Activated CD4-positive, alpha-beta T cell treated with anti-CD3 and anti-CD28 coated beads for 36 hours (primary cell): ENCODE measurements around the gene DHRS4. TPM values are rescaled to one million over a fixed set of nuclear protein-coding genes. Genes with fewer than 3 reads are reported as not detected.
"Not testable (repeated sequence)": the region's sequence is repeated elsewhere in the genome, so short reads cannot be mapped to it uniquely, and the experiment has no call there.

Experiments
- ATAC-seq: fragments of 200-7000 bp; cut with Tn5 transposase; one replicate; pipeline ENCODE4 v1.10.0; 2021; ENCODE audit warnings: mild to moderate bottlenecking, moderate library complexity
- CTCF ChIA-PET: fragments of 350-600 bp; sonication (Branson Sonifier 250); formaldehyde crosslinking; loops from one replicate; lab custom pipeline; 2021; ENCODE audit warnings: antibody characterized with exemption; lab: Charles Lee
- POLR2A ChIA-PET: fragments of 350-600 bp; sonication (Branson Sonifier 250); formaldehyde crosslinking; loops from one replicate; lab custom pipeline; 2021; ENCODE audit warnings: antibody characterized with exemption, inconsistent platforms; lab: Charles Lee
- DNase-seq: peaks from one replicate; pipeline ENCODE4 v3.0.0-alpha.2; 2020
- H3K27ac Mint-ChIP-seq: one replicate; pipeline ENCODE4 v1.8.0; 2021; ENCODE audit warnings: mixed read lengths
- H3K27me3 Mint-ChIP-seq: one replicate; pipeline ENCODE4 v1.8.0; 2021; ENCODE audit warnings: mixed read lengths
- H3K36me3 Mint-ChIP-seq: one replicate; pipeline ENCODE4 v1.8.0; 2021; ENCODE audit warnings: low read depth, mixed read lengths
- H3K4me1 Mint-ChIP-seq: one replicate; pipeline ENCODE4 v1.8.0; 2021; ENCODE audit warnings: mixed read lengths
- H3K4me3 Mint-ChIP-seq: one replicate; pipeline ENCODE4 v1.8.0; 2021; ENCODE audit warnings: mild to moderate bottlenecking, moderate library complexity, mixed read lengths
- H3K9me3 Mint-ChIP-seq: one replicate; pipeline ENCODE4 v1.8.0; 2021; ENCODE audit warnings: low read depth, mixed read lengths
- intact Hi-C, 2 experiments: fragments of 100-400 bp; cut with DNase I in 1 of 2; cut with micrococcal nuclease in 1 of 2; formaldehyde crosslinking; loops; one replicate each; pipeline versions ENCODE4 v1.14.2 to v1.15.1; 2022 to 2024; cut with DNase I, micrococcal nuclease
- total RNA-seq, 2 experiments: library from RNA; stranded (reverse); gene quantifications; one replicate each; pipeline ENCODE4 v1.2.3, GENCODE V29; 2021

The DHRS4 gene
- total RNA-seq, 2 experiments from 2014 or later, result 32.2 to 36.2 TPM

DNA sequence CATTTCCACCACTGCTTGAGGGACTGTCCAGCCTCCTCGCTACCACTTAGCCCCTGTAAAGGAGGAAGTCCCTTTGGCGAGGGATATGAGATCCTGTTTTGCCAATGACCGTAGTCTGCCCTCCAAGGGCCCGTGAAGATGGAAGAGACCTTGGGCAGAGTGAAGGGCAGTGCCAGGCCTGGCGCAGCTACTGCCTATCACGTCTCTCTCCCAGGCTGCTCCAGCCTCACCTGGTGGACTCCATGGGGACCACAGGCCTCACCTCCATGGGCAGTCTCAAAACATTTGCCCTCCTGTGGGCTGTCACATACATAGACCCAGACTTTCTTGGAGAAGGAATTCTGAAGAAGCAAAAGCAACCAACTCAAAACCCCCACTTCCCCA is 34.6 kb downstream of the DHRS4 start:
- intact Hi-C loops, result loop anchor here (1.0 to 5.0 kb wide), 5 partner anchors 48 to 107 kb away; partner anchors contain the start of genes PCK2 (in 2 of the 2) and CARMIL3 (in 1 of the 2)
- ChIA-PET POLR2A (interaction anchor here (1.5 kb wide), 1 partner anchor 107 kb away, joined by 3 read pairs; no protein-coding TSS in a partner anchor), CTCF (interaction anchor here (0.6 to 1.4 kb wide), 4 partner anchors 20 to 173 kb away, joined by 4 to 5 read pairs (median 4); partner anchors contain the start of gene IRF9)
- Mint-ChIP-seq H3K27ac (peak overlapping the region; percentile 80), H3K4me1 (peaks cover 18% of the 10 kb centered on the region), H3K36me3 (peaks cover 14% of the 10 kb centered on the region), H3K4me3 (peak overlapping the region; percentile 89)
- not testable (repeated sequence) for H3K9me3 Mint-ChIP-seq, H3K27me3 Mint-ChIP-seq, DNase-seq
- peak; percentile 18 for ATAC-seq

DNA sequence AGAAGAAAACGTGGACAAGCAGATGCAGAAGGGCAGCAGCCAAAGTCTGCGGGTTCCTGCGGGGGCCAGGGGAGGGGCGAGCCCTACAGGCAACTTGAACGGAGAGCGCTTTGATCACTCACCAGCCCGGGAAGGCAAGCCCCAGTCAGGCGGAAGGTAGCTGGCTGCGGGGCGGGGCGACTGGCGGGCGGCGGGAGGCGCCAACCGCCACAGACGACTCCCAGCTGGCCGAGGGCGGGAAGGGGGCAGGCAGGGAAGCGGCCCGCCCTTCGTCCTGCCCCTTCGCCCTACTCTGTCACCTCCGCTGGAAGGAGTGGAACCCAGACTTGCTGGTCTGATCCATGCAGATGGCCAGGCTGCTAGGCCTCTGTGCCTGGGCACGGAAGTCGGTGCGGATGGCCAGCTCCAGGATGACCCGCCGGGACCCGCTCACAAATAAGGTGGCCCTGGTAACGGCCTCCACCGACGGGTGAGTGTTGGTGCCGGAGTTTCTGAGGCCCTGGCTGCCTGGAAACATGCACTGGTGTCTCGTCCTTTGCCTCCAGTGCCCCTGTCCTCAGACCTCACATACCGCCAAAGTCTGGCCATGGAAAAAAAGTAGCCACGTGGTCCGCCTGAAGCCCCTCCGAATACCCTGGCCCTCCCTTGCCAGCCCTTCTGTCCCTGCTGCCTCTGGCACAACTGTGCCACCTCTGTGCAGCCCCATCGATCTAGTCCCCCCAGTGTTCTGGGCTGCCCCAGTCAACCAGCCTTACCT is 35.2 kb downstream of the DHRS4 start, which contains the start of gene DHRS4L2:
Gene DHRS4L2 (plus strand): TSS at position 323 of the 757 bp plus-strand sequence. CDS start 19 bp downstream, at position 342.
- intact Hi-C loops, result loop anchor here (1.0 to 5.0 kb wide), 5 partner anchors 48 to 106 kb away; partner anchors contain the start of genes PCK2 (in 2 of the 2) and CARMIL3 (in 1 of the 2)
- H3K9me3 Mint-ChIP-seq, H3K27me3 Mint-ChIP-seq: not testable (repeated sequence)
- Mint-ChIP-seq H3K36me3 (peaks cover 13% of the 10 kb centered on the region), H3K4me3 (peak within 1 kb of the TSS; percentile 89), H3K4me1 (peaks cover 18% of the 10 kb centered on the region), H3K27ac (peak within 1 kb of the TSS; percentile 85)
- ChIA-PET POLR2A (interaction anchor here (1.5 kb wide), 1 partner anchor 106 kb away, joined by 3 read pairs; no protein-coding TSS in a partner anchor), CTCF (interaction anchor here (0.6 to 1.4 kb wide), 5 partner anchors 19 to 172 kb away, joined by 4 to 5 read pairs (median 5); partner anchors contain the start of genes DCAF11, IRF9 and NRL)
- peak; percentile 93 for ATAC-seq
- peak; percentile 92 for DNase-seq

DNA sequence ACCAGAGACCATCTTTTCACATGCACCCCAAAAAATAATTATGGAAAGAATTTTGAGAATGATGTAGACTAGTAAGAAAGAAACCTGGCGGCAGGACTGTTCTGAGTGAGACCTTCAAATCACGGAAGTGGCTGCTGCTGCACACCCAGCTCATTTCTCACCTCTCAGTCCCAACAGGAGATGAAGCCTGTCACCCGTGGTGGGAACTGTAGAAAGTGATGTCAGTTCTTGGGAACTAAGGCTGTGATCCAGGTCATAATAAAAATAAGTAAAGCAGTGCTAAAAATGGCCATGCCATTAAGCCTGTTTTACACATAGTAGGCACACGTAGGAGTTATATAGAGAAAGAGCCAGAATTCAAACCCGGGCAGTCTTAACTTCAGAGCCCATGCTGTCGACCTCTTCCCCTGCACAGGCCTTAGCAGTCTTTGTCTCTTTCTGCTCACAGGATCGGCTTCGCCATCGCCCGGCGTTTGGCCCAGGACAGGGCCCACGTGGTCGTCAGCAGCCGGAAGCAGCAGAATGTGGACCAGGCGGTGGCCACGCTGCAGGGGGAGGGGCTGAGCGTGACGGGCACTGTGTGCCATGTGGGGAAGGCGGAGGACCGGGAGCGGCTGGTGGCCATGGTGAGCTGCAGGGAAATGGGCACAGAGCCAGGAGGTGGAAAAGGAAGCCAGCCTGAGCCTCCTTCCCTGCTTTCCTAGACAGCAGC is 36.3 kb downstream of the DHRS4 start:
- Mint-ChIP-seq H3K27ac (peak overlapping the region; percentile 85), H3K4me1 (peaks cover 18% of the 10 kb centered on the region), H3K4me3 (peak overlapping the region; percentile 89), H3K36me3 (peaks cover 13% of the 10 kb centered on the region)
- ChIA-PET POLR2A (interaction anchor here (1.5 kb wide), 1 partner anchor 105 kb away, joined by 3 read pairs; no protein-coding TSS in a partner anchor), CTCF (interaction anchor here (1.2 to 1.4 kb wide), 2 partner anchors 46 to 124 kb away, joined by 4 to 5 read pairs; partner anchors contain the start of genes DCAF11 and NRL)
- not testable (repeated sequence) for H3K27me3 Mint-ChIP-seq, H3K9me3 Mint-ChIP-seq
- peak; percentile 55 for ATAC-seq
- DNase-seq, result peak; percentile 60
- intact Hi-C loops, result loop anchor here (2.0 to 5.0 kb wide), 4 partner anchors 47 to 105 kb away; partner anchors contain the start of genes PCK2 (in 2 of the 2) and CARMIL3 (in 1 of the 2)

DNA sequence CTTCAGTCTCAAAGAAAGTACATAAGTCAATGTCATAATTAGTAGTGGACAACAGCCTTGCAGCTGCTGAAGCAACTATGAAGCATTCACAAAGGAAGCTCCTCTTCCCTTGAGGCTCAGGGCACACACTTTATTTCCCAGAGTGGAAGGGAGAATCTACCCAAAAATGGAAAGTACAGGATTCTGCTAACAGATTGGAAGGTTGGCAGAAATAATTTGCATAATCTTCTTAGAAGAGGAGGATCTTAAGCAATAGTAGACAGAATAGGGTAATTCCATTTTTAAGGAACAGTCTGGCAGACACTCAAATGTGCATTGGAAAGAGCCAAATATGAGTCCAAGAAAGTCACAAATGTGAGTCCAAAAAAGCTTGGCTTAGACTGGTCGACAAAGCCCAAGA is 37.4 kb downstream of the DHRS4 start:
- H3K9me3 Mint-ChIP-seq, H3K27ac Mint-ChIP-seq, H3K4me3 Mint-ChIP-seq, H3K27me3 Mint-ChIP-seq, DNase-seq, ATAC-seq, intact Hi-C loops, POLR2A ChIA-PET: not testable (repeated sequence)
- Mint-ChIP-seq H3K4me1 (peaks cover 18% of the 10 kb centered on the region), H3K36me3 (peaks cover 13% of the 10 kb centered on the region)
- CTCF ChIA-PET, result interaction anchor here (1.2 kb wide), 1 partner anchor 90 kb away, joined by 3 read pairs; no protein-coding TSS in a partner anchor

DNA sequence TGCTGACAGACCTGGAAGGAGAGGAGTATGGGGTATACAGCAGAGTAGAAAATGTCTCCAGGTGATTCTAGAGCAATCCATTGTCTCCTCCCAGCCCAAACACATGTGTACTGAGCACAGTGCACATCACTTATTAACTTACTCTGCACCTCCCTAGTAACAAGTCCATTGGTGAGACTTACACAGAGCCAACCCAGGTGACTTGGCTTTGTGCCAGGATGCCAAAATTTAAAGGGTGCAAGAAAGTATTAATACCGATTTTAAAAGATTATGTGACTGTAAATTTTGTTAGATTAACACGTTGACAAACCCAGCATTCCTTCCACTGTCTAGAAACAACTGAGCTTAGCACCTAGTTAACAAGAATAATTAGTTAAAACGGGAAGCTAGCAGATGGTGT is 39.5 kb downstream of the DHRS4 start:
- H3K4me3 Mint-ChIP-seq, H3K27me3 Mint-ChIP-seq, intact Hi-C loops, H3K27ac Mint-ChIP-seq, H3K9me3 Mint-ChIP-seq, CTCF ChIA-PET, POLR2A ChIA-PET, ATAC-seq, DNase-seq: not testable (repeated sequence)
- H3K4me1 Mint-ChIP-seq, result peaks cover 12% of the 10 kb centered on the region
- peaks cover 13% of the 10 kb centered on the region for H3K36me3 Mint-ChIP-seq

DNA sequence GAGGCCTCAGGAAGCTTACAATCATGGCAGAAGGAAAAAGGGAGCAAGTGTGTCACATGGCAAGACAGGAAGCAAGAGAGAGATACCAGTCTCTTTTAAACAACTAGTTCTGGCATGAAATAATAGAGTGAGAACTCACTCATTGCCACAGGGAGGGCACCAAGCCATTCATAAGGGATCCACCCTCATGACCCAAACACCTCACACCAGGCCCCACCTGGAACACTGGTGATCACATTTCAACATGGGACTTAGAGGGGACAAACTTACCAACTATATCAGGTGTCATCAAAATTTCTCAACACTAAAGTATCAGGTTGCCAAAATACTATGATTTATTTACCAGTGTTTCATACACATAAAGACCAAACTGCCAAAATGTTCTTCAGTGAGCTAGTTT is 42.4 kb downstream of the DHRS4 start:
- H3K36me3 Mint-ChIP-seq, POLR2A ChIA-PET, H3K4me3 Mint-ChIP-seq, intact Hi-C loops, H3K27ac Mint-ChIP-seq, DNase-seq, ATAC-seq, H3K9me3 Mint-ChIP-seq, H3K27me3 Mint-ChIP-seq, H3K4me1 Mint-ChIP-seq: not testable (repeated sequence)
- CTCF ChIA-PET, result interaction anchor here (0.6 kb wide), 1 partner anchor 166 kb away, joined by 3 read pairs; no protein-coding TSS in a partner anchor

DNA sequence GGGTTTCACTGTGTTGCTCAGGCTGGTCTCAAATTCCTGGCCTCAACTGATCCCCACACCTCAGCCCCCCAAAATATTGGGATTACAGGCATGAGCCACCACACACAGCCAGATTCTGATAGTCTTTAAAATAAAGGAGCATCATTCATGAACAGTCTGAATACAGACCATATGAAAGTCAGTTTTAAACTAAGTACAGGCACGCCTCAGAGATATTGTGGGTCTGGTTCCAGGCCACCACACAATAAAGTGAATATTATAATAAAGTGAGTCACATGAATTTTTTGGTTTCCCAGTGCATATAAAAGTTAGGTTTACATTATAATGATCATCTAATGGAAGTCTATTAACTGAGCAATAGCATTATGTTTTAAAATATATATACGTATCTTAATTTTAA is 43.3 kb downstream of the DHRS4 start:
- H3K27ac Mint-ChIP-seq, ATAC-seq, H3K9me3 Mint-ChIP-seq, H3K4me3 Mint-ChIP-seq, CTCF ChIA-PET, DNase-seq, H3K4me1 Mint-ChIP-seq, H3K27me3 Mint-ChIP-seq, H3K36me3 Mint-ChIP-seq, intact Hi-C loops, POLR2A ChIA-PET: not testable (repeated sequence)

DNA sequence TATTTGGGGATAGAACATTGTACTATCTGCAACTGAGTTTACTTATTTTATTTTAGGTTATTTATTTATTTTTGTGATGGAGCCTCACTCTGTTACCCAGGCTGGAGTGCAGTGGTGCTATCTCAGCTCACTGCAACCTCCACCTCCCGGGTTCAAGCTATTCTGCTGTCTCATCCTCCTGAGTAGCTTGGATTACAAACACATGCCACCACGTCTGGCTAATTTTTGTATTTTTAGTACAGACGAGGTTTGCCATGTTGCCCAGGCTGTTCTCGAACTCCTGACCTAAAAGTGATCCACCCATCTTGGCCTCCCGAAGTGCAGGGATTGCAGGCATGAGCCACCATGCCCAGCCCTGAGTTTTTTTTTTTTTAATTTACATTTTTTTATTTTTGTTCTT is 46.1 kb downstream of the DHRS4 start:
- H3K27me3 Mint-ChIP-seq, H3K27ac Mint-ChIP-seq, POLR2A ChIA-PET, H3K36me3 Mint-ChIP-seq, H3K4me1 Mint-ChIP-seq, DNase-seq, H3K4me3 Mint-ChIP-seq, H3K9me3 Mint-ChIP-seq, CTCF ChIA-PET, ATAC-seq, intact Hi-C loops: not testable (repeated sequence)

DNA sequence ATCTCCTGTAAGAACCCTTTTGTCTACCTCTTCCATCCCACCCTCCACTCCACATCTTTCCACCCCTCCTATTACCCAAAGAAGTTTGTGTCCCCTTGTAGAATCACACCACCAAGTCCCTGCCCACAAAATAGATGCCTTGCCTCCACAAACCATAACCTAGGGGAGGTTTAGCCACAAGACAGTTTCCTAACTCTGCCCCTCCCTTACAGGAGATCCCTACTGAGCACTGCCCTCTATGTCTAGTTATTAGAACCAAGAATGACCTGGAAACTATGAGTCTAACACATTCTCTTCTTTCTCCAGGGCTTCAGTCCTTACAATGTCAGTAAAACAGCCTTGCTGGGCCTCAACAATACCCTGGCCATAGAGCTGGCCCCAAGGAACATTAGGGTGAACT is 47.5 kb downstream of the DHRS4 start:
- H3K4me3 Mint-ChIP-seq, intact Hi-C loops: not testable (repeated sequence)

DNA sequence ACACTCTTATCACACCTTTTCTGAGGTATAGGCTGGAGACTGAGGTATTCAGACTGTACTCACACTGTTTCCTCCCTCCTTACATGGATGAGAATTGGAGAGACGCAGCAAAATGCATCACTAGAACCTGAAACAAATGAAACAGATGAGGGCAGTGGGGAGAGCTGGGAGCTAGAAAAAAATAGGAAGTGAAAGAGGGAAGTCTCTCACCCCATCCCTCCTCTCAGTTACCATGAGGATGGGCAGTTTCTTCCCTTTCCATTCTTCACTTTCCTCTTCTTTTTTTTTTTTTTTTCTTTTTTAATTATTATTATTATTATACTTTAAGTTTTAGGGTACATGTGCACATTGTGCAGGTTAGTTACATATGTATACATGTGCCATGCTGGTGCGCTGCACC is 48.1 kb downstream of the DHRS4 start:
- ATAC-seq, POLR2A ChIA-PET, H3K4me3 Mint-ChIP-seq, H3K36me3 Mint-ChIP-seq, H3K9me3 Mint-ChIP-seq, H3K27me3 Mint-ChIP-seq, intact Hi-C loops, DNase-seq, H3K27ac Mint-ChIP-seq, CTCF ChIA-PET, H3K4me1 Mint-ChIP-seq: not testable (repeated sequence)

More for the DNA sequence above, 47.5 kb downstream of the DHRS4 start:
- ATAC-seq, H3K27ac Mint-ChIP-seq, CTCF ChIA-PET, H3K4me1 Mint-ChIP-seq, POLR2A ChIA-PET, H3K9me3 Mint-ChIP-seq, H3K27me3 Mint-ChIP-seq, H3K36me3 Mint-ChIP-seq, DNase-seq: not testable (repeated sequence)

DNA sequence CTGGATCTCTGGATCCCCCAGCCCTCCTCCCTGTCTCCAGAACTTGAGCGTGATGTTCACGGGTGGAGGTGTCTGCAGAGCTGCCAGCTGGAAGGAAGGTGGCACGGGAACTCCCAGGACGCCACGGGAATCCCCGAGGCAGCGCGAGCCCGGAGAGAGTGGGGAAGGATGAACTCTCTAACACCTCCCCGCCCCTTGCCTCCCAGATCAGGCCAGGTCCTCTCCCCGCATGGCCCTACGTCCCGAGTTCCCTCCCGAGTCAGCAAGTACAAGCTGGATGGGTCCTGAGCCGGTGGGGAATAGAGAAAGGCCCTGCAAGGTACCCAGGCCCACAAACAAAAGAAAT is 52.9 kb downstream of the DHRS4 start:
- CTCF ChIA-PET, H3K9me3 Mint-ChIP-seq, intact Hi-C loops, H3K27me3 Mint-ChIP-seq, DNase-seq, H3K36me3 Mint-ChIP-seq, H3K27ac Mint-ChIP-seq, POLR2A ChIA-PET: not testable (repeated sequence)
- peaks cover 34% of the 10 kb centered on the region for H3K4me1 Mint-ChIP-seq
- H3K4me3 Mint-ChIP-seq, result peak overlapping the region; percentile 33
- ATAC-seq, result peak; percentile 23
